Right atrium auricular region (tissue), 2 donors: ENCODE measurements around the gene DIP2B. TPM values are rescaled to one million over a fixed set of nuclear protein-coding genes. Genes with fewer than 3 reads are reported as not detected.

Experiments used
- DNase-seq: peaks from one replicate; pipeline ENCODE4 v3.0.0-alpha.2; 2019; ENCODE audit warnings: low spot score
- H3K27ac ChIP-seq, 2 donors: fragments of 200-600 bp; sonication (generic); 1 replicate in 1 of 2; 2 replicates in 1 of 2; pipeline ENCODE4 v1.5.1; 2016 to 2019
- H3K27me3 ChIP-seq, 2 donors: fragments of 200-600 bp; sonication (generic); one replicate each; pipeline versions ENCODE4 v1.5.1 to v1.6.0; 2017 to 2019
- H3K36me3 ChIP-seq: fragments of 200-600 bp; sonication (generic); one replicate; pipeline ENCODE4 v1.5.1; 2016
- H3K4me1 ChIP-seq, 2 donors: fragments of 200-600 bp; sonication (generic); one replicate each; pipeline versions ENCODE4 v1.5.1 to v1.6.0; 2017 to 2019
- H3K4me3 ChIP-seq, 2 donors: fragments of 200-600 bp; sonication (generic); 1 replicate in 1 of 2; 2 replicates in 1 of 2; pipeline ENCODE4 v1.5.1; 2017 to 2019; ENCODE audit warnings: mild to moderate bottlenecking in 1 of 2, moderate library complexity in 1 of 2
- H3K9me3 ChIP-seq, 2 donors: fragments of 200-600 bp; sonication (generic); one replicate each; pipeline ENCODE4 v1.5.1; 2019
- total RNA-seq, 2 donors: library from RNA; depleted of rRNA; stranded (reverse); fragments of >200 nt; gene quantifications; one replicate each; pipeline ENCODE4 v1.1.0, GENCODE V29; 2016
- TF ChIP-seq, protein P1 (sequence below), 2 donors: fragments of 200-600 bp; sonication (generic); IDR thresholded peaks; one replicate each; pipeline ENCODE4 v1.5.1; 2019; ENCODE audit warnings: antibody characterized with exemption in 2 of 2

The DIP2B gene
- total RNA-seq, 2 donors from 2014 or later = 11.6 to 15.2 TPM

DNA sequence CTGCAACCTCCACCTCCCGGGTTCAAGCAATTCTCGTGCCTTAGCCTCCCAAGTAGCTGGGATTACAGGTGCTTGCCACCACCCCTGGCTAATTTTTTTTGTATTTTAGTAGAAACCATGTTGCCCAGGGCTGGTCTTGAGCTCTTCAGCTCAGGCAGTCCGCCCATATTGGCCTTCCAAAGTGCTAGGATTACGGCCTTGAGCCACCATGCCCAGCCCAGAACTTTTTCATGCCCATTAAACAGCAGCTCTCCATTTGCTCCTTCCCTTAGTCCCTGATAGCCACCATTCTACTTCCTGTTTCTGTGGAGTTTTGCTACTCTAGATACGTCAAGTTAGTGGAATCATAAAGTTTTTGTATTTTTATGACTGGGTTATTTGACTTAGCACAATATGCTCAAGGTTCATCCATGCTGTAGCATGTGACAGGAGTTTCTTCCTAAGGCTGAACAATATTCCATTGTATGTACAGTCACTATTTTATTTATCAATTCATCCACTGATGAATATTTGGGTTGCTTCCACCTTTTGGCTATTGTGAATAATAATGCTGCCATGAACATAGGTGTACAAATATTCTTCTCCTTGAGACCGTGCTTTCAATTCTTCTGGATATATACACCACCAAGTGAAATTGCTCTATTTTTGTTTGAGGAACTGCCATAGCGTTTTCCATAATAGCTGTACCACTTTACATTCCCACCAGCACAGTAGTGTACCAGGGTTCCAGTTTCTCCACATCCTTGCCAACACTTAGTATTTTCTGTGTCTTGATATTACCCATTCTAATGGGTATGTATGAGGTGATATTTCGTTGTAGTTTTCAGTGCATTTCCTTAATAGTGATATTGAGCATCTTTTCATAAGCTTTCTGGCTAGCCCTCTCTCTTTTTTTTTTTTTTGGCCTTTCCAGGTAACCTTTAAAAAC, 274.1 kb downstream of the DIP2B start:
- Histone ChIP-seq H3K4me3 (no peak overlapping the region), H3K27ac (no peak overlapping the region), H3K36me3 (peaks cover 14% of the 10 kb centered on the region), H3K27me3 (no peaks in the 10 kb centered on the region), H3K9me3 (no peaks in the 10 kb centered on the region), H3K4me1 (no peaks in the 10 kb centered on the region)
- DNase-seq = no peak
- TF ChIP-seq, protein P1, sequence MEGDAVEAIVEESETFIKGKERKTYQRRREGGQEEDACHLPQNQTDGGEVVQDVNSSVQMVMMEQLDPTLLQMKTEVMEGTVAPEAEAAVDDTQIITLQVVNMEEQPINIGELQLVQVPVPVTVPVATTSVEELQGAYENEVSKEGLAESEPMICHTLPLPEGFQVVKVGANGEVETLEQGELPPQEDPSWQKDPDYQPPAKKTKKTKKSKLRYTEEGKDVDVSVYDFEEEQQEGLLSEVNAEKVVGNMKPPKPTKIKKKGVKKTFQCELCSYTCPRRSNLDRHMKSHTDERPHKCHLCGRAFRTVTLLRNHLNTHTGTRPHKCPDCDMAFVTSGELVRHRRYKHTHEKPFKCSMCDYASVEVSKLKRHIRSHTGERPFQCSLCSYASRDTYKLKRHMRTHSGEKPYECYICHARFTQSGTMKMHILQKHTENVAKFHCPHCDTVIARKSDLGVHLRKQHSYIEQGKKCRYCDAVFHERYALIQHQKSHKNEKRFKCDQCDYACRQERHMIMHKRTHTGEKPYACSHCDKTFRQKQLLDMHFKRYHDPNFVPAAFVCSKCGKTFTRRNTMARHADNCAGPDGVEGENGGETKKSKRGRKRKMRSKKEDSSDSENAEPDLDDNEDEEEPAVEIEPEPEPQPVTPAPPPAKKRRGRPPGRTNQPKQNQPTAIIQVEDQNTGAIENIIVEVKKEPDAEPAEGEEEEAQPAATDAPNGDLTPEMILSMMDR (IDR thresholded peaks at IDR 0.05) = no peak

DNA sequence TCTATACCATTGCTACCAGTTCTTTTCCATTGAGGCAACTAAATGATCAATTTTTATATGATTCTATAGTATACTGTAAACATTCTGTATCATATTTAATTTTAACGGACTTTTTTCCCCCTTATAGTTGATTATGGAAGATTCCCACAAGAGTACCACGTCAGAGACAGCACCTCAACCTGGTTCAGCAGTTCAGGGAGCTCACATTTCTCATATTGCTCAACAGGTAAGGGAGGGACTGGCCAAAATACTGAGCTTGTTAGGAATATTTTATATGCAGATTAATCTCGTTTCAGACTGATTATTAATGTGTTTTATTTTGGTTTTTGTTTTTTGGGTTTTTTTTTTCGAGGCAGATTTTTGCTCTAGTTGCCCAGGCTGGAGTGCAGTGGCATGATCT, 275.2 kb downstream of the DIP2B start:
- DNase-seq = no peak
- no peaks in the 10 kb centered on the region for H3K27me3 ChIP-seq
- H3K9me3 ChIP-seq = no peaks in the 10 kb centered on the region
- no peak overlapping the region for H3K4me3 ChIP-seq
- TF ChIP-seq, protein P1 (IDR thresholded peaks at IDR 0.05) = no peak
- no peak overlapping the region for H3K27ac ChIP-seq
- H3K36me3 ChIP-seq = peaks cover 14% of the 10 kb centered on the region
- H3K4me1 ChIP-seq = no peaks in the 10 kb centered on the region

GRCh38 chr12:50784501-50784900, 279.7 kb downstream of the DIP2B start:
- DNase-seq = no peak
- no peaks in the 10 kb centered on the region for H3K9me3 ChIP-seq
- TF ChIP-seq, protein P1 (IDR thresholded peaks at IDR 0.05) = no peak
- peaks cover 14% of the 10 kb centered on the region for H3K36me3 ChIP-seq
- H3K27me3 ChIP-seq = no peaks in the 10 kb centered on the region
- no peak overlapping the region for H3K27ac ChIP-seq
- H3K4me3 ChIP-seq = no peak overlapping the region
- H3K4me1 ChIP-seq = no peaks in the 10 kb centered on the region

GRCh38 chr12:50785406-50786001, 280.7 kb downstream of the DIP2B start:
- TF ChIP-seq, protein P1 (IDR thresholded peaks at IDR 0.05) = no peak
- H3K27ac ChIP-seq = no peak overlapping the region
- H3K27me3 ChIP-seq = no peaks in the 10 kb centered on the region
- no peaks in the 10 kb centered on the region for H3K9me3 ChIP-seq
- peaks cover 14% of the 10 kb centered on the region for H3K36me3 ChIP-seq
- H3K4me3 ChIP-seq = no peak overlapping the region
- no peaks in the 10 kb centered on the region for H3K4me1 ChIP-seq
- no peak for DNase-seq

DNA sequence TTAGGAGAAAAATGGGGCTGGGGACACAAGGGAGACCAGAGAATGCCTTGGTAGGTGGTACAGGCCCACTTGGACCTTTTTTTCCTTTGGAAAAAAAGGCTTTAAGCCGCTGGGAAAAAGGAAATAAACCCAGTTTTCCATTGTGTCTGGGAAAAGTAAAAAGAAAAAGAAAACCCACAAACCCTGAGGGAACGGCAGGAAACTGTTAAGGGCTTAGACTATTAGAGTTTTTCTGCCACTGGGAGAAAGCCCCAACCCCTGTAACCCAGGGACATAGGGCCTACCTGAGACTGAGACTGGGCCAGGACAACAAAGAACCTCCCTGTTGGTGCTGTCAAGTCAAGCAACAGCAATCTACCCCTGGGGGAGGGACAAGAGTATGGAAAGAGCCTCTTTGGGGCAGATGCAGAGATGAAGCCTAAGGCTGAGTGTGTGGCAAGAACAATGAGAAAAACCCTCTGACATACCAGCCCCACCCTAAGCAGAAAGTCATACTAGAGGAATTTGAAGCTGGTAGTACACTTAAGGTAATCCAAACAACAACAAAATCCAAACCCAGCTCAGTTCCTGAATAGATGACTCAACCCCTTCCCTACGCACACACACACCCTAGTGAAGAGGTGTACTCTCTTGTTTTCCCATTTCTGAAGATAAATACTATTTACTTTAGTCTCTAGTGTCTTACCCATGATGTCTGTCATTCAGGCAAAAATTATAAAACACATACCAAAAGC, 281.9 kb downstream of the DIP2B start:
- DNase-seq = no peak
- no peaks in the 10 kb centered on the region for H3K27me3 ChIP-seq
- no peak overlapping the region for H3K27ac ChIP-seq
- H3K4me3 ChIP-seq = no peak overlapping the region
- TF ChIP-seq, protein P1 (IDR thresholded peaks at IDR 0.05) = no peak
- H3K9me3 ChIP-seq = no peaks in the 10 kb centered on the region
- peaks cover 4% of the 10 kb centered on the region for H3K36me3 ChIP-seq
- no peaks in the 10 kb centered on the region for H3K4me1 ChIP-seq
